ENCODE results near the gene CFAP299.

CFAP299 gene

DNA sequence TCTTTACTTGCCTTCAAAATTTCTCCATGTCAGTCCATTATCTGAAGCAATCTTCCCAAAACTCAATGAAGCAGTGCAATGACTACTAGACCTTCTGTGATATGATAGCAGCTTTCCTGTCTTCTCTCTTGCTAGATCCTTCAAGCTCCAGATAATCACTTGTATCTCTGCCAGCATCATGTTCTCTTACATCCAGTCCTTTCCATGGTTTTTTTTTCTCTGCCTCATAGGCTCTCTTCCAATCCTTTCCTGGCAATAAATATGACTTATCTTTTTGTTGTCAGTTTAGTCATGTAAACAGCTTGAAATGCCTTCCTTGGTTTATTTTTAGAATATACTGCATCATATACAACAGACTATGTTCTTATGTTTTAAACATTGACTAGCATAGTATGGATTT is 193.5 kb downstream of the CFAP299 start:
- peaks cover 45% of the 10 kb centered on the region for H3K4me1 ChIP-seq (ENCODE audit: control insufficient read depth, low read length)
- peaks cover 5% of the 10 kb centered on the region; the same call in 1 of the 2 replicates for H3K9me3 ChIP-seq (ENCODE audit: control insufficient read depth, insufficient read depth, low read length)
- peaks cover 19% of the 10 kb centered on the region for H3F3A ChIP-seq (ENCODE audit: control insufficient read depth, insufficient read depth)

DNA sequence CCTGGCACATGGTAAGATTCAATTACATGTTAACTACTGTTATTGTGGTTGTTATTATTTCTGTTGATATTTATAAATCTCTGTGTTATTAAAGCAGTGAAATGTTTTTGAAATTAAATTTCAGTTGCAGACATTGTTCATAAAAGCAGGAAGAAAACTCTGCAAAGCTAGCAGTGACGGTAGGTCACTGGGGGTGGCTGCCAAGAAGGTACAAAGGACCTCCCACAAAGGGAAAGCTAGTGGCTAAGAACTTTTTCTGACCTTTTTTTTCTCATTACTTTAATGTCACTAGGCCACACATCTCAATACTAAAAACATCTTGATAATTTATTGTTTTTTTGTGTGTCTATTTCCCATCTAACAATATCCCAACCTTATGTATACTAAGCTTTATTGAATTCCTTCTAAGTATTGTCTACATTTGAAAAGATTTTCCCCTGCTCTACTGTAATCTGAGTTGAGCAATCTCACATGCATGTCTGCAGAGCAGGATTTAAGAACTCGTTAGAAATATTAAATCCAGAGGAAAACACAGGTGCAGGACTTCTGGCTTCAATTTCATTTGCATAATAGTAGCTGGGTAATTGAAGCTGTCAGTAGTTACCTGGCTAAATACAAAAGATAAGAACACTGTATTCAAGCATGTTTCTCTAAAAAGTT is 197.3 kb downstream of the CFAP299 start:
- no peaks in the 10 kb centered on the region for H3K9me2 ChIP-seq (replicated peaks; ENCODE audit: control insufficient read depth, low read length)
- no peaks in the 10 kb centered on the region for H3K79me2 ChIP-seq (ENCODE audit: control insufficient read depth, low read length)
- peak overlapping the region; percentile 95 for H3K27ac ChIP-seq (ENCODE audit: low read depth, low read length)
- peaks cover 7% of the 10 kb centered on the region; the same call in 1 of the 2 replicates for H3K36me3 ChIP-seq (ENCODE audit: control insufficient read depth, low read length)
- H3K9me3 ChIP-seq (ENCODE audit: control insufficient read depth, insufficient read depth, low read length): 0 out of 2 replicates have a peak, but pooled peaks cover 4% of the 10 kb centered on the region
- peak overlapping the region; percentile 45 for H3K4me3 ChIP-seq (ENCODE audit: low read length)
- no peaks in the 10 kb centered on the region for H3K27me3 ChIP-seq (ENCODE audit: control insufficient read depth, low read length)
- peaks cover 61% of the 10 kb centered on the region for H3K4me1 ChIP-seq (ENCODE audit: control insufficient read depth, low read length)
- no peaks in the 10 kb centered on the region for H4K20me1 ChIP-seq (ENCODE audit: control insufficient read depth, insufficient read depth, low read depth, low read length)
- TF ChIP-seq, protein P1, sequence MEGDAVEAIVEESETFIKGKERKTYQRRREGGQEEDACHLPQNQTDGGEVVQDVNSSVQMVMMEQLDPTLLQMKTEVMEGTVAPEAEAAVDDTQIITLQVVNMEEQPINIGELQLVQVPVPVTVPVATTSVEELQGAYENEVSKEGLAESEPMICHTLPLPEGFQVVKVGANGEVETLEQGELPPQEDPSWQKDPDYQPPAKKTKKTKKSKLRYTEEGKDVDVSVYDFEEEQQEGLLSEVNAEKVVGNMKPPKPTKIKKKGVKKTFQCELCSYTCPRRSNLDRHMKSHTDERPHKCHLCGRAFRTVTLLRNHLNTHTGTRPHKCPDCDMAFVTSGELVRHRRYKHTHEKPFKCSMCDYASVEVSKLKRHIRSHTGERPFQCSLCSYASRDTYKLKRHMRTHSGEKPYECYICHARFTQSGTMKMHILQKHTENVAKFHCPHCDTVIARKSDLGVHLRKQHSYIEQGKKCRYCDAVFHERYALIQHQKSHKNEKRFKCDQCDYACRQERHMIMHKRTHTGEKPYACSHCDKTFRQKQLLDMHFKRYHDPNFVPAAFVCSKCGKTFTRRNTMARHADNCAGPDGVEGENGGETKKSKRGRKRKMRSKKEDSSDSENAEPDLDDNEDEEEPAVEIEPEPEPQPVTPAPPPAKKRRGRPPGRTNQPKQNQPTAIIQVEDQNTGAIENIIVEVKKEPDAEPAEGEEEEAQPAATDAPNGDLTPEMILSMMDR (IDR thresholded peaks at IDR 0.05; ENCODE audit: low read depth, low read length, poor library complexity, severe bottlenecking): no peak
- no peak for TF ChIP-seq EZH2phosphoT487 (IDR thresholded peaks at IDR 0.05; ENCODE audit: borderline replicate concordance, low read length)
- peaks cover 19% of the 10 kb centered on the region for H3F3A ChIP-seq (ENCODE audit: control insufficient read depth, insufficient read depth)
- H3K4me2 ChIP-seq (ENCODE audit: low read length): peak overlapping the region; percentile 61

More for the DNA sequence above, 193.5 kb downstream of the CFAP299 start:
- Histone ChIP-seq H3K36me3 (ENCODE audit: control insufficient read depth, low read length) (peaks cover 7% of the 10 kb centered on the region; the same call in 1 of the 2 replicates), H3K9me2 (replicated peaks; ENCODE audit: control insufficient read depth, low read length) (no peaks in the 10 kb centered on the region), H3K27ac (ENCODE audit: low read depth, low read length) (no peak overlapping the region), H3K79me2 (ENCODE audit: control insufficient read depth, low read length) (no peaks in the 10 kb centered on the region), H3K27me3 (ENCODE audit: control insufficient read depth, low read length) (no peaks in the 10 kb centered on the region), H3K4me3 (ENCODE audit: low read length) (no peak overlapping the region), H4K20me1 (ENCODE audit: control insufficient read depth, insufficient read depth, low read depth, low read length) (no peaks in the 10 kb centered on the region), H3K4me2 (ENCODE audit: low read length) (no peak overlapping the region)
- TF ChIP-seq EZH2phosphoT487 (IDR thresholded peaks at IDR 0.05; ENCODE audit: borderline replicate concordance, low read length): no peak
- TF ChIP-seq, protein P1 (IDR thresholded peaks at IDR 0.05; ENCODE audit: low read depth, low read length, poor library complexity, severe bottlenecking): no peak

DNA sequence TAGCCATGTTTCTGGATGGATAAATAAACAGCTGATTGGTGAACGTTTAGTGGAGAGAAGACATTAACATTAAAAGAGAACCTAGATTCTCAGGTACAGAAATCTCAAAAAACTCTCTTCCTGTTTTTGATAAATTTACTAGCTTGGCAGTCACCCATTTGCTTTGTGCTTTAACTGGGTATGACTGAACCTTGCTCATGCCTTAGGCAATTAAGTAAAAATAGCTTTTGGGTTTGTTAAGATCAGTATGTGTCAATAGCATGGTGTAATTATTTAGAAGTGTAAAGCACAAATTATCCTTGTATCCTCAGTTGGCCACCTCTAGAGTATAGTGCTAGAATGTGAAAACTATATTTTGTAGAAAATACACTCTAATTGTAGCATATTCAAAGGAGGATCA is 200.0 kb downstream of the CFAP299 start:
- TF ChIP-seq, protein P1 (IDR thresholded peaks at IDR 0.05; ENCODE audit: low read depth, low read length, poor library complexity, severe bottlenecking): no peak
- no peak for TF ChIP-seq EZH2phosphoT487 (IDR thresholded peaks at IDR 0.05; ENCODE audit: borderline replicate concordance, low read length)

More for the DNA sequence above, 200.0 kb downstream of the CFAP299 start:
- Histone ChIP-seq H3F3A (ENCODE audit: control insufficient read depth, insufficient read depth) (peaks cover 19% of the 10 kb centered on the region), H3K9me2 (replicated peaks; ENCODE audit: control insufficient read depth, low read length) (no peaks in the 10 kb centered on the region), H3K4me2 (ENCODE audit: low read length) (no peak overlapping the region), H3K9me3 (ENCODE audit: control insufficient read depth, insufficient read depth, low read length) (0 out of 2 replicates have a peak, but pooled peaks cover 4% of the 10 kb centered on the region), H3K36me3 (ENCODE audit: control insufficient read depth, low read length) (peaks cover 7% of the 10 kb centered on the region; the same call in 1 of the 2 replicates), H3K4me1 (ENCODE audit: control insufficient read depth, low read length) (peaks cover 63% of the 10 kb centered on the region), H3K27me3 (ENCODE audit: control insufficient read depth, low read length) (no peaks in the 10 kb centered on the region), H3K79me2 (ENCODE audit: control insufficient read depth, low read length) (no peaks in the 10 kb centered on the region), H4K20me1 (ENCODE audit: control insufficient read depth, insufficient read depth, low read depth, low read length) (no peaks in the 10 kb centered on the region), H3K27ac (ENCODE audit: low read depth, low read length) (no peak overlapping the region), H3K4me3 (ENCODE audit: low read length) (no peak overlapping the region)

All from DOHH2 (cell line).